NCI-H1105 (cell line): ENCODE measurements around the gene SYNC.

Source experiments
- DNase-seq: peaks from one replicate; lab custom pipeline; 2025; lab: John Stamatoyannopoulos, UW

SYNC gene

DNA sequence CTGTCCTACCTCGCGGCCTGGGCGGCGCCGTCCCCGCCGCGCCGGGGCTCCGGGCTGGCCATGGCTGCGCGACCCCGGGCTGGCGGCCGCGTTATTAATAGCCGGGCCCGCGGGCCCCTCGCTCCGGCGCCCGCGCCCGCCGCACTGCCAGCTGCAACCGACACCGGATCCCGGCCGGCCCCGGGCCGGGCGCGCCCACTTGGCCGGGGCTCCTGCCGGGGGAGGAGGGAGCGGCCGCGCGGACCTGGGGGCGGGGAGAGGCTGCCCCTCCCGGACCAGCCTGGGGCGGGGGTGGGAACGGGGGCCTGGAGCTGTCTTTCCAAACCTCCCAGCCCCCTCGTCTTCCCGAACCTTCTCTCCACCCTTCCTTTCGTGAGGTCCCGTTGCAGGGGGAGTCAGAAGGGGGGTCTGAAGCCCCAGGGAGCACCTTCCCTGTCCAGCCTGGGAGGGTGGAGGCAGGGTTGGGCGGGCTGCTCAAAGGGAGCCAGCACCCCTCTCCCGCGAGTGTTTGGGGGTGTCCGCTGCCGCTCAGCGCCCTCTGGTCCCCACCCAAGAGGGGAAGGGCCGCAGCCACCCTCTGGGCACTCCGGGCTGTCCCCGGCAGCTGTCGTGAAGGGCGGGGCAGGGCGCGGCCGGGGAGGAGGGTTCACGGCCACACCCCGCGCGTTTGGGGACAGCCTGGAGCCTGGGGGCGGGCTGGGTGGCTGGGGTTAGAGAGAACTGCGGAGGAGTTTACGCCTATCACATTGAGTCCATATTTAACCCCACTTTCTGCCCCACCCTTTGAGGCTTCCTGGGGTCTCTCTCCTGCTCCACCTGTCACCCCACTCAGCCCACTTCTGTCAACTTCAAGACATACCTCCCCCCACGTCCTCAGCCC is at the start of gene SYNC:
Gene SYNC, minus strand, starts transcription at position 172 of the 880 bp plus-strand sequence. Its CDS starts 110 bp downstream, at position 62.
- peak; percentile 2 for DNase-seq

DNA sequence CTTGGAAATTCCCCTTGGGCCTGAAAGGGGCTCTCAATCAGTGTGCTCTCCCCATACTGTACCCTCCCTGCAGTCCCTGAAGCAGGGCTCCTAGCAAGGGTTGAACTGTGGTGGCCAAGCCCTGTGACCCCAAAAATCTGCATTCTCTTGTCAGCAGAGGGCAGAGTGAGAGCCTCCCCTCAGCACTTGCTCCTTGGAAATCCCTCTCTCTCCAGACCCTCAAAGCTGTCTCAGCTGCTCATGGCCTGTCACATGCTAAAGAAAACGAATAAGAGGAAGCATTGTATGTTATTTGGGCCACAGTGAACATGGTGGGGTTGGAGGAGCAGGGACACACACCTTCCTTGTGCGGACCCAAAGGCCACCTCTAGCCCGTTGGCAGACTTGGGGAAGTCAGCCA is 47.2 kb upstream of the SYNC start:
- no peak for DNase-seq

DNA sequence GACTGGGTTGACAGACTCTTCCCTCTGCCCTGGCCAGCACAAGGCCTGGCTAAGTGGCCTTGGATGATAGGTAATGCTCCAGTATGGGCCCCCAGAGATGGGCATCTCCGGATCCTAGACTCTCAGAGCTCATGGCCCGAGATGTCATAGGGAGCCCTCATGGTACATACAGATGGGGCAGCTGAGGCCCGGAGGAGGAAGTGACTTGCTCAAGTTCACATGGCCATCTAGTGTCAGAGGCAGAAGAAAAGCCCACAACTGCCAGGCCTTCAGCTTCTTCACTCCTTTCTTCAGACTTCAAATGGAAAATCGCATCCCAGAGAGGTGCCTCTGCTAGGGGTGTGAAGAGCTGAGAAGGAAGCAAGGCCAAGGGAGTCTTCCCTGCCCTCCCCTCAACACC is 46.8 kb upstream of the SYNC start:
- no peak for DNase-seq

DNA sequence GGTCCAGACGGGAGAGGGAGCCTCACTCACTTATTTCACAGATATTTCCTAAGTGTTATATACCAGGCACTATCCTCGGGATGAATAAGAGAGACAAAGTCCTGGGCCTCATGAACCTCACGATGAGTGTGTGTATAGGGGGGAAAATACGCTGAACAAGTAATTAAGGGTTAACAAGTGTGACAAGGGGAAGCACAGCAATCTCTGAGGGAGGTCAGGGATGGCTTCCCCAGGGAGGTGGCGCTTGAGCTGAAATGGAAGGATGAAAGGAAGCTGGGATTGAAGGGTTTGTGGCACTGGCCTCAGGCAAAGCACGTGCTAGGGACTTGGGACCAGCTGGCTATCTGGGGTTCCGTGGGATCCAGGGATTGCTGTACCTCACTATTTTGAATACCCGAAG is 46.4 kb upstream of the SYNC start:
- no peak for DNase-seq

DNA sequence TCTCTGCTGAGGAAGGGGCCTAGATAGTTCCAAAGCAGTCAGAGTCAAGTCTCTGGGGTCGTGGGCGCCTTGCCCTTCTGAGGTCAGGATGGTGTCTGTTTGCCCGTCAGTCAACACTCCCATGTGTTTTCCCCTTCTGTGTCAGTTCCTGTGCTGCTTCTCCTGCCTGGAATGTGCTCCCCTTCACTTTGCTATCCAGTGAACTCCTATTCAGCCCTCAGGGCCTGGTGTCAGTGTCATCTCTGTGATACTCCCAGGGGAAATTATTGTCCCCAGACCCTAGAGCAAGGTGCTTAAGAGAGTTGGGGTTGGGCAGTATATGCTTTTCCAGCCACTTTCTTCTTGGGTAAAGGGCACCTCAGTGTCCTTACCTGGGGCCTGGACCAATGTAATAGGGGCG is 45.8 kb upstream of the SYNC start:
- DNase-seq, result no peak

DNA sequence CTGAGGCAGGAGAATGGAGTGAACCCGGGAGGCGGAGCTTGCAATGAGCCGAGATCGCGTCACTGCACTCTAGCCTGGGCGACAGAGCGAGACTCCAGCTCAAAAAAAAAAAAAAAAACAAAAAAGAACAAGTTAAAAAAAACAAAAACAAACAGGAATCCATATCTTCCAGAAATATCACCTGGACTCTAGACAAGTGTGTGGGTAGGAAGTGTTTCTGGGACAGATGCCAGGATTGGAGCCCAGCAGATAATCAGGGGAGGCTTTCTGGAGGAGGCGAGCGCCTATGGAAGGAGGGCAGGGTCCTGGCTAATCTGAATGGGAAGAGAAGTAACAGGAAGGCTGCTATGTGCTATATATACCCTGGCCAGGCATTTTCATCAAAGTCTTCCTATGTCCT is 43.6 kb upstream of the SYNC start:
- no peak for DNase-seq

DNA sequence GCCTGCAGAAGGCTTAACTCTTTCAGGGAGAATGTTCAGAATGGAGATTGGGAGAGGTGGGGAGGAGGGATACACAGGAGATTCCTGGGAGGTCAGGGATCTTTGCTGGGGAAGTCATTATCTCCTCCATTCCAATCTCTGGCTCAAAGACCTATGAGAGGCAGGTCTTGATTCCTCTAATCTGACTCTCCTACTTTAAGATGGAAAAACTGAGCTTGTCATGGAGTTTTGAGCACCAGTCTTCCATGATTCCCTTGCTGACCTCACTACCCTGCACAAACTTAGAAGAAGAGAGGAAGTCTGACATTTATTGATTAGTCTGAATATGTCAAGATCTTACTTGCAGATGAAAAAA is 41.5 kb upstream of the SYNC start:
- no peak for DNase-seq

DNA sequence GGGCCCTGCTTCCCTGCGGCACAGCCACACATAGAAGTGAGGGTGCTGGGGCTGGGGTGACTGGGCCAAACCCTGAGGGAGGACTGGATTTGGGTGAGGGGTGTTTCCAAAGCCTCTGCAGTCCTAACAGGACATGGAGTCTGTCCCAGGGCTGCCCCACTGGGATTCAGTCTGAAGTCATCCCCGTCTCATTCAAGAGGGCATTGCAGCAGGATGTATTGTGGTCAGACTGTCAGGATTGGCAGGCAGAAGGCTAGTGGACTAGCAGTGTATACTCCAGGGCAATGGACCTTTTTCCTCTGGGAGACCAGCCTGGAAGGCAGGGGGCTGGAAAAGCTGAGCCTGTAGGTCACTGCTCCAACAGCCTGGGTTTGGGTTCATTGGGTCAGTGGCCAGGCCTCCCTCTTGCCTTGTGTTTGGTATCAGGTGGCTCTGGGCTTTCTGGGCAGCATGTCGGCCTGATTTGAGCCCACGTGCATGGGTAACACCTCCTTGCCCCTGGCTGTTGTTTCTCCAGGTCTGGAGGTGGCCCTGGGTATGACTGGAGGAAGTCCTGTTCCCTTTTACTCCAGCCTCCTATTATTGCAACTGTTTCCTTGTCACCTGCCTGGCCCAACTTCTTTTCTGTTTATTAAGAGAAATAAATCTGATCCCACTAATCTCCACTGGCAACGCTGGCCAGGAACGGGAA is 41.0 kb upstream of the SYNC start:
- DNase-seq, result no peak

DNA sequence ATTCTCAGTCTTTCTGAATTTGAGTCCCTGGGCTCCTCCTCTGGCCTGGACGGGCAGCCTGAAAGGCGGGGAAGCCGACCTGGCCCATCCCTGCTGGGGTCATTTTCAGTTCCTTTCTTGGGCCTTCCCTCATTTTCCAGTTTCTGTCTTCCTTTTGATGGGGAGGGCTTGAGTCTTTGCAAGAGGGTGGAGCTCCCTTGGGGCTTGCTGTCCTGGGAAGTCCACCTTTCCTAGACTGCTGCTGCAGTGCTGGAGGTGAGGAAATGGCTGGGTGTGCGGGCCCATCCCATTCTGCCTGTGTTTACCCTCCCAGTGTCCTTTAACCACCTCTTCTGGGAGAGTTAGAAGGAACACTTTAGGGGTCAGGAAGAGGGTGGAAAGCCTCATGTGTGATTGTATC is 40.4 kb upstream of the SYNC start:
- no peak for DNase-seq

DNA sequence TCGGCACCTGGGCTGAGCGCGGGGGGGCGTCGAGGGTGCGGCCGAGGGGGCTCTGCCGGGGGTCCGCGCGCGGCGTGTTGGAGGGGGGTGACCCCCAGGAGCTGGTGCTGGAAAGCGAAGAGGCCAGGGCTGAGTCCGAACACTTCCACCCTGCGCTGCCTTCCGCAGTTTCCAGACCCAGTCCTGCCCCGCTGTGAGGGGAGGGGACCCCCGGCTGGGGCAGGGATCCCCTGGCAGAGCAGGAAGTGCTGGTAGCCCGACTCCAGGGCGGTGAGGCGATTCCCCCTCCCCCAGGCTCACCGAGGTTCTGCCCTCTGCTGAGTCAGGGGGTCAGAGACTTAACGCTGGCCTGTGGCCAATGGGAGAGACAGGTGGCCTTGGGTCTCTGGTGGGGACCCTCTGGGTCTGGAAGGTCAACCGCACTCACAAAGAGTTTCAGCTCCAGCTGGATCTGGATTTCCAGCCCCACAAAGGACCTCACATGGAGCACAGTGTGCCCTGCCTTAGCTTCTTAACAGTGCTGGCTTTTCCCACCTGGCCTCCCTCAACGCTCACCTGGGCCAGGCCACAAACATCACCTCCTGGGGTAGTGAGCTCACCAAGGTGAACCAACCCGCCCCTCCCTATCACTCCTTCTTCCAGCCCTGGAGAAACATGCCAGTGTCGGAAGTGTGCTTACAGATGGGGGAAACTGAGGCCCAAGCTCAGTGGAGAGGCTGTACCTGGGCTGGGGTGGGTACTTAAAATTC is 39.8 kb upstream of the SYNC start:
- no peak for DNase-seq

DNA sequence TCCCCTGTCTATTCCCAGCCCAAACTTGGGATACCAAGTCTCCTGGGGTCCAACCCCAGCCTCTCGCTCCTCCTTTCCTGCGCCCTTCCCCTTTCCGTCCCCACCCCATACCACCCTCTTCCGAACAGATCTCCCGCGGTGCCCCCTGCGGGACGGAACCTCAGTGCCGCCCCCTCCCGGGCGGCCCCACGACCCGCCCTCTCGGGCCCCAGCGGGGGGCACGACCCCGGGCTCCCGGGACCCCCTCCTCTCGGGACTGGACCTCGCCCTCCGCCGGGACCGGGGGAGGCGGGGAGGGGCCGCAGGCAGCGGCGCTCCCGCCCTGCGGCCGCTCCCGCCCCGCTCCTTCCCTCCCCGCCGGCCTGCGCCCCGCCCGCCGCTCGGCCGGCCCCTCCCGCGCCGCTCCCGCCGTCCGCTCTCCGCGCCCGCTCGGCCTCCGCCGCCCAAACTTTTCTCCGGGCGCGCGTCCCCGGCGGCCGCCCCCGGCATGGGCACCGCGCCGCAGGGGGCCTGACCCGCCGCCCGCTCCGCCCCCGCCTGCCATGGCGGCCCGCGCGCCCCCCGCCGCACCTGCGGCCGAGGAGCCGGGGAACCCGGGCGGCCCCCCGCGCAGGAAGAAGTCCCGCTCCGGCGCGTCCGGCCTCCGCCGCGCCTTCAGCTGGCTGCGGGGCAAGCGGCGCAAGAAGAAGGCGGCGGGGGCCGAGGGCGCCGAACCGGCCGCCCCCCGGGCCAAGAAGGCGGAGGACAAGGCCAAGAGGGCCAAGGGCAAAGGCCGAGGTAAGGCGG is 39.0 kb upstream of the SYNC start:
- DNase-seq, result no peak

DNA sequence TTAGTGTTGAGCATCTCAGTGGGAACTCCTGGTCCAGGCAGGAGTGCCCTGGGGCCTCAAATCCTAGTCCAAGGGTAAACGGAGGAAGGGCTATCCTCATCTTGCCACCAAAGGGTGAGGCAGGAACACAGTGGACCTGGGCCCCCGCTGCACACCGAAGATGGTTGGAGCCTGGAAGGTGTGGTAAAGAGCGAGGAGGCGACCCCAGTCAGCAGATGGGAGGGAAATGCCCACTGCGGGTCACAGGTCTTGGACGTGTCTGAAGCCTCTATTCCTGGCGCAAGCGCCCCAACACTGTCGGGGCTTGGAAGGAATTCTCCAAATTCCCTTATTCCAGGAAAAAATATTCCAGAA is 38.5 kb upstream of the SYNC start:
- no peak for DNase-seq

DNA sequence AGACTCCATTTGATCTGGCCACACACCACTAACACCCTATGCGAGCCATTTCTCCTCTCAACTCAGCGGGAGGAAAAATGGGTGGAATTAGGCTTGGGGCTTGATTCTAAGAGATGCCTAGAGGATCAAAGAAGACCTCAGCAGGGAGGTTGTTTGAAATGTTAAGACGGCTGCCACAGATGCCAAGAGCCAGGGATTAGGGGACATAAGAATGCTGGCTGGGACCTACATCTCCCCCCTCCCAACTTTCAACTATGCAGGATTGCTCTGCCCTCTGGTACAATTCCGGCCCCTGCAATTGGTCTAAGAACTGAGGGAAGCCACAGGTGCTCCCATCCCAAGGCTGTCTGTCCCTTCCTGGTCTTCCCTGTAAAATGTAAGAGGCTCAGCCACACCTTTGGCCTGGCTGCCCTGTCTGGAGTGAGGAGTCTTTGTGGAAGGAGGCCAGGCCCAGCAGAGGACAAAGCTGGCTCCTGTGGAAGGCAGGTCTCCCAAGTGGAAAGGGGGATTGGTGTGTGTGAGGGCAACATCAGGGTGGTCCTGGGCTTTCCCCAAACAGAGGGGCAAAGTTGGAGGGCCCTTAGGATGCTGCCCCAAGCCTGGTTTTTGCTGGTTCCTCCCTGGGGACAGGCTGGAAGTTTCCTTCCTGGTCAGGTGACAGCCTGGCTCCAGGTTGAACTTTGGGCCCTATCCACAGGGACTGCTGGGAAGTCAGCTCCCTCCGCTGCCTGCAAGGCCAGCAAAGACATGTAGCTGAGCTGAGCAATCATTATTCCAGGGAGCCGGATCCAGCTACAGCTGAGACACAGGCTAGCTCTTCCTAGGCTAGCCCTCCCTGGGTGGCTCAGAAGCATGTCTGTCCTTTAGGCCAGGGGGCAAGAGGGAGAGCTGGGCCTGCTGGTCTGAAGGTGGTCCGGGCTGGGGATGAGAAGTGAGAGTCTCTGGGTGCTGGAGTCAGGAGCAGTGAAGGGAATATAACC is 34.5 kb upstream of the SYNC start:
- no peak for DNase-seq

DNA sequence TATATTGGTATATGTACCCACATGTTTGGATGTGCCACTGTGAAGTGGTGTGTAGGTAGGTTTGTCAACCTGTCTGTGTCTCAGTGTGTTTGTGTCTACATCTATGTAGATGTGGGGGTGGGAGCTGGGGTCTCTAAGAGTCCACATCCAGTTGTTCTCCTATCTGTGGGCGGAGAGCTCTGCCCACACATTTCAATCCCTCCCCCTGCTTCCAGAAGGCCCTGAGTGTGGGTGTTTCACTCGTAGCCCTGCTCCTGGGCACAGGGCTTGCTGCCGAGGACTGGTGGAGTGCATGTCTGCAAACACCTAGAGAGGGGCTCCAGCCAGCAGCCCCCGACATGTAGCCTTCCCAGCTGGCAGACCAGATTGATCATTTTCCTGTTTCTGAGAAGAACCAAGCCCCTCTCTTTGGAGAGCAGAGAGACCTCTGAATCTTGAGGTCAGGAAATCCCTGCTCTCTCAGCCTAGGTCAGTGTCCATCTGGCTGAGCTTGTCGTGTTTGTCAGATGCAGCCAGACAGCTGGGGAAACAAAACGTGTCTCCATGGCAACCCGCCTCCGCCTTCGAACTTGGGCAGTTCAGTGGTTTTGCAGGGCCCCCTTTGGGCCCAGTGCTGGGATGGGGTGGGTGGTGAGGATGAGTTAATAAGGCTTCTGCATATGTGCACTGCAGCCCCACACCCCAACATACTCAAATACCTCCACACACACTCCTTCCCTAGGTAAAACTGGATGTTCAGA is 31.2 kb upstream of the SYNC start:
- DNase-seq, result no peak

DNA sequence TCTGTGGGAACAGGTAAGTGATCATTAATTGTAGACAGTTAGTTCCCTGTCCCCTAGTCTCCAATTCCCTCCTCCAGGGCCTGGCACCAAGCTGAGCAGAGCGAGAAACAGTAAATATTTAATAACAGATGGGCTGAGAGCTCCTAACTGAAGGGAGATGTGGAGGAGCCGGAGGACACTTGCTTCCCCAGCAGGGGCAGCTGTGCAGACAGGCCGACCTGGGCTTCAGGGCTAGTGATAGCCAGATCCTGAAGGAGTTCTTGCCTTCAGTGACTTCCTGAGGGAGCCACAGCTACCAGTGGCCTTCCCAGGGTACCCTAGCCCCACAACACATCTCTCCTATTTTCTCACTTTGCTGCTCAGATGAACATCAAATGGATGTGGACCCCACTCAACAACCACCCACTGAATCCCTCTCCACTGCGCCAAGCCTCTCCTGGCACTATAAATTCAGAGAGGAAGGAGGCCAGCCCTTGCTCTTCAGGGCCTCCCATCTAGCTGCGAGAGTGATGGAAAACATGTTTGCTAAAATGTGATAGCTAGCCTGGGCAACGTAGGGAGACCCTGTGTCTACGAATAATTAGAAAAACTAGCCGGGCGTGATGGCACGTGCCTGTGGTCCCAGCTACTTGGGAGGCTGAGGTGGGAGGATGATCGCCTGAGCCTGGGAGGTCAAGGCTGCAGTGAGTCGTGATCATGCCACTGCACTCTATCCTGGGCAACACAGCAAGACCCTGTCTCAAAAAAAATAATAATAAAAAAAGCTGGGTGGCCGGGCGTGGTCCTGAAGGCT is 26.9 kb upstream of the SYNC start:
- no peak for DNase-seq

DNA sequence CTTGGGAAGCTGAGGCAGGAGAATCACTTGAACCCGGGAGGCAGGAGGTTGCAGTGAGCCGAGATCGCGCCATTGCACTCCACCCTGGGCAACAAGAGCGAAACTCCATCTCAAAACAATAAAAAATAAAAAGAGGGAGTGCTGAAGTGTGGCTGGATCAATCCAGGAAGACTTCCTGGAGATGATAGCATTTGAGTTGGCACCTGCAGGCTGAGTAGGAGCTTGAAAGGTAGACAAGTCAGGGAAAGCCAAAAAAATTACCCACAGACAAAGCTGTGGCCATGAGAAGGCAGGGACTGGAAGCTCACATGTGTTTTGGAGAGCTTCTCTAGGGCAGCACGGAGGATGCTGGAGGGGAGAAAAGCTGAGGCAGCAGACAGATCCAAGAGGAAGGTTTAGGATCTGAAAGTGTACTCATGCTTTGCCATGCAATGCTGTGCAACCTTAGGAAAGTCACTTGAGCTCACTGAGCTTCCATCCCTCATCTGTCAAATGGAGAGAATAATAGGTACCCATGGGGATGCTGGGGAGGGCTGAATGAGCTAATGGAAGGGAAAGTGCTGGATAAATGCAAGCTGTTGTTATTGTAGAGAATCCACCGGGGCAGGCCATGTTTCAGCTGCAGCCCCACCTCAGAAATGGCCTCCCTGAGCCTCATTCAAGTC is 26.0 kb upstream of the SYNC start:
- DNase-seq, result no peak

DNA sequence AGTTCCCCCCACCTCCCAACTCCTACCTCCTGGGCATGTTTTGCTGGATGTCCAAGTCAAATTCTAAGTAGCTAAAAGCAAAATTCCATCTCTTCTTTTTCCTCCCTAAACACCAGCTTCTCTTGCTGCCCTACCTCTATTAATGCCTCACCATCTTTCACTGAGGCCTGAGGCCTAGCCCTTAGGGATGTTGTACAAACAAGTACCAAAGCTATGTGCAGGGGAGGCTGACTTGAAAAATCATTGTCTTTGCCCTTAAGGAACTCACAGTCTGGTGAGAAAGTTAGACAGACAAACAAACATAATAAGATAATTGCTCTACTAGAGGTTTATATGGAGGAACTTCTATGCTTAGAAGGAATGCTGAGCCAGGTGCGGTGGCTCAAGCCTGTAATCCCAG is 25.3 kb upstream of the SYNC start:
- DNase-seq, result no peak

DNA sequence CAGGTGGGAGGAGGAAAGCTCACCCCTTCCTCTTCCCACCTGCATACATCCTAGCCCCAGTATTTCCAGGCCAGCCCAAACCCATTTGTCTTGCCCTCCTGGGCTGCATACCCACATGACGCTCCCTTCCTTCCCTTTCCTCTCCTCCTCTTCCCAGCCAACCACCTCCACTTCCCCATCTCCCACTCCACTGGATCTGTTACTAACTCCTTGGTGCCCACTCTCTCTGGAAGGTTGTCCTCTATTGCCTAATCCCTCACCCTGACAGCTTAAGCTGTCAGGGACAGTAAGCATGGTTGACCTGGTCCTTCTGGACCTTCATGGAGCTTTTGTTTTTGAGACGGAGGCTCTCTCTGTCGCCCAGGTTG is 23.0 kb upstream of the SYNC start:
- DNase-seq, result no peak
